Tibial artery (tissue), 4 donors: ENCODE measurements around the gene ENPP3.
"Not testable (repeated sequence)": the region's sequence is repeated elsewhere in the genome, so short reads cannot be mapped to it uniquely, and the experiment has no call there.

Experiments used
- DNase-seq, 2 donors: peaks; one replicate each; pipeline ENCODE4 v3.0.0-alpha.2; 2019
- H3K27ac ChIP-seq, 2 donors: fragments of 200-600 bp; sonication (generic) in 1 of 2; 1 replicate in 1 of 2; 2 replicates in 1 of 2; pipeline ENCODE4 v1.5.1; 2018 to 2019; ENCODE audit warnings: mild to moderate bottlenecking in 1 of 2
- H3K27me3 ChIP-seq, 2 donors: fragments of 200-600 bp; sonication (generic) in 1 of 2; one replicate each; pipeline versions ENCODE4 v1.5.1 to v1.6.0; 2016 to 2019
- H3K36me3 ChIP-seq, 3 donors: fragments of 200-600 bp; sonication (generic) in 2 of 3; one replicate each; pipeline ENCODE4 v1.5.1; 2016 to 2019; ENCODE audit warnings: mild to moderate bottlenecking in 2 of 3
- H3K4me1 ChIP-seq, 4 donors: fragments of 200-600 bp; sonication (generic) in 2 of 4; 1 replicate in 3 of 4; 2 replicates in 1 of 4; pipeline ENCODE4 v1.5.1; 2016 to 2019
- H3K4me3 ChIP-seq, 2 donors: fragments of 200-600 bp; sonication (generic) in 1 of 2; 1 replicate in 1 of 2; 2 replicates in 1 of 2; pipeline ENCODE4 v1.5.1; 2018 to 2019; ENCODE audit warnings: mild to moderate bottlenecking in 2 of 2
- H3K9me3 ChIP-seq, 3 donors: fragments of 200-600 bp; sonication (generic) in 1 of 3; one replicate each; pipeline ENCODE4 v1.5.1; 2016 to 2019
- intact Hi-C: fragments of 100-400 bp; cut with DNase I; formaldehyde crosslinking; loops from one replicate; pipeline ENCODE4 v1.15.0; 2023; ENCODE audit warnings: low total_unique reads
- TF ChIP-seq, protein P1 (sequence below), 2 experiments: fragments of 200-600 bp in 1 of 2; fragments of 450-650 bp in 1 of 2; IDR thresholded peaks; one replicate each; pipeline ENCODE4 v1.5.1; 2017 to 2019; ENCODE audit warnings: antibody characterized with exemption in 2 of 2, mild to moderate bottlenecking in 1 of 2, moderate library complexity in 1 of 2

Gene ENPP3

DNA sequence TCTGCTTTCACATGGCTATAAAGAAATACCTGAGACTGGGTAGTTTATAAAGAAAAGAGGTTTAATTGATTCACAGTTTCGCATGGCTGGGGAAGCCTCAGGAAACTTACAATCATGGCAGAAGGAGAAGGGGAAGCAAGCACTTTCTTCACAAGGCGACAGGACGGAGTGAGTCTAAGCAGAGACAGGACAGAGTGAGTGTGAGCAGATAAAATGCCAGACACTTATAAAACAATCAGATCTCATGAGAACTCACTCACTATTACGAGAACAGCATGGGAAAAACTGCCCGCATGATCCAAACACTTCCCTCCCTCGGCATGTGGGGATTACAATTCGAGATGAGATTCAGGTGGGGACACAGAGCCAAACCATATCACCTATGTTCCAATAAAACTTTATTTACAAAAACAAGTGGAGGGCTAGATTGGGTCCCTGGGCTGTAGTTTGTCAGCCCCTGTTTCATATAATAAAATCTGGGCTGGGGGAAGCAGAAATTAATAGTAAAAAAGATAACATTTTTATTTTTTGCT is 110.8 kb downstream of the ENPP3 start:
- no peaks in the 10 kb centered on the region for H3K27me3 ChIP-seq
- no peaks in the 10 kb centered on the region for H3K36me3 ChIP-seq
- no peaks in the 10 kb centered on the region for H3K4me1 ChIP-seq
- H3K9me3 ChIP-seq = no peaks in the 10 kb centered on the region
- TF ChIP-seq, protein P1, sequence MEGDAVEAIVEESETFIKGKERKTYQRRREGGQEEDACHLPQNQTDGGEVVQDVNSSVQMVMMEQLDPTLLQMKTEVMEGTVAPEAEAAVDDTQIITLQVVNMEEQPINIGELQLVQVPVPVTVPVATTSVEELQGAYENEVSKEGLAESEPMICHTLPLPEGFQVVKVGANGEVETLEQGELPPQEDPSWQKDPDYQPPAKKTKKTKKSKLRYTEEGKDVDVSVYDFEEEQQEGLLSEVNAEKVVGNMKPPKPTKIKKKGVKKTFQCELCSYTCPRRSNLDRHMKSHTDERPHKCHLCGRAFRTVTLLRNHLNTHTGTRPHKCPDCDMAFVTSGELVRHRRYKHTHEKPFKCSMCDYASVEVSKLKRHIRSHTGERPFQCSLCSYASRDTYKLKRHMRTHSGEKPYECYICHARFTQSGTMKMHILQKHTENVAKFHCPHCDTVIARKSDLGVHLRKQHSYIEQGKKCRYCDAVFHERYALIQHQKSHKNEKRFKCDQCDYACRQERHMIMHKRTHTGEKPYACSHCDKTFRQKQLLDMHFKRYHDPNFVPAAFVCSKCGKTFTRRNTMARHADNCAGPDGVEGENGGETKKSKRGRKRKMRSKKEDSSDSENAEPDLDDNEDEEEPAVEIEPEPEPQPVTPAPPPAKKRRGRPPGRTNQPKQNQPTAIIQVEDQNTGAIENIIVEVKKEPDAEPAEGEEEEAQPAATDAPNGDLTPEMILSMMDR (IDR thresholded peaks at IDR 0.05) = no peak
- intact Hi-C loops = no loop called here
- no peak overlapping the region for H3K27ac ChIP-seq
- no peak for DNase-seq
- H3K4me3 ChIP-seq = no peak overlapping the region

DNA sequence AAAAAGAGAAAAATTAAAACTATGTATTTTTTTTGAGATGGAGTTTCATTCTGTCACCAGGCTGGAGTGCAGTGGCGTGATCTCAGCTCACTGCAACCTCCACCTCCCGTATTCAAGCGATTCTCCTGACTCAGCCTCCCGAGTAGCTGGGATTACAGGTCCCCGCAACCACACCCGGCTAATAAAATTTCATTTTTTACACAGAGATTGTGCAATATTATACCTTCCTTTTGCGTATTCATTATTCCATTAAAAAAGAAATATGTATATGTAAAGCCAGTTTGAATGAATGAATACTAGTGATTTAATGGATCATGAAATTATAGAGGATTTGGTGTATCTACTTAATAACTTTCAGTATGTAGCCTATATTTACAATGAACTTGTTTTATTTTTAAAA is 111.9 kb downstream of the ENPP3 start:
- H3K36me3 ChIP-seq = no peaks in the 10 kb centered on the region
- no peaks in the 10 kb centered on the region for H3K4me1 ChIP-seq
- DNase-seq = no peak
- intact Hi-C loops = no loop called here
- TF ChIP-seq, protein P1 (IDR thresholded peaks at IDR 0.05) = no peak
- H3K27me3 ChIP-seq = no peaks in the 10 kb centered on the region
- no peak overlapping the region for H3K27ac ChIP-seq
- H3K4me3 ChIP-seq = no peak overlapping the region
- H3K9me3 ChIP-seq = no peaks in the 10 kb centered on the region

DNA sequence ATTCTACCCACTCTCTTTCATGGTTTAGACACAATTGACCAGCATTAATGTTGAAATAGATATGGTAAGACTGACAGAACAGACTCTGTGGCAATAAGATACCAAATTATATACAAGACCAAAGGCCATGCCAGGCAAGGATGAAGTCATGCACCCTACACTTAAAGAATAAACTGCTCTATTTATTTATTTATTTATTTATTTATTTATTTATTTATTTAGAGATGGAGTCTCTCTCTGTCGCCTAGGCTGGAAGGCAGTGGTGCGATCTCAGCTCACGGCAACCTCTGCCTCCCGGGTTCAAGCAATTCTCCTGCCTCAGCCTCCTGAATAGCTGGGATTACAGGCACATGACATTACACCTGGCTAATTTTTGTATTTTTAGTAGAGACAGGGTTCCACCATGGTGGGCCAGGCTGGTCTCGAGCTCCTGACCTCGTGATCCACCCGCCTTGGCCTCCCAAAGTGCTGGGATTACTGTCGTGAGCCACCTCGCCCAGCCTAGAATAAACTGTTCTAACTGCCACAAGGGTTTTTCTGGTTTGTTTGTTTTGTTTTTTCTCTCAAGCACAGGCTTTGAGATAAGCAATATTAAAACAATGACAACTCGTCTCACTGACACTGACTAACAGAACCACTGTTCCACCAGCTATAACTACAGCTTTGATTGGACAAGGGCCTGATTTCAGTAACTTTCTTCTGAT is 114.1 kb downstream of the ENPP3 start:
- H3K36me3 ChIP-seq, H3K4me3 ChIP-seq, H3K9me3 ChIP-seq, intact Hi-C loops, DNase-seq, H3K27me3 ChIP-seq, H3K4me1 ChIP-seq, H3K27ac ChIP-seq: not testable (repeated sequence)

DNA sequence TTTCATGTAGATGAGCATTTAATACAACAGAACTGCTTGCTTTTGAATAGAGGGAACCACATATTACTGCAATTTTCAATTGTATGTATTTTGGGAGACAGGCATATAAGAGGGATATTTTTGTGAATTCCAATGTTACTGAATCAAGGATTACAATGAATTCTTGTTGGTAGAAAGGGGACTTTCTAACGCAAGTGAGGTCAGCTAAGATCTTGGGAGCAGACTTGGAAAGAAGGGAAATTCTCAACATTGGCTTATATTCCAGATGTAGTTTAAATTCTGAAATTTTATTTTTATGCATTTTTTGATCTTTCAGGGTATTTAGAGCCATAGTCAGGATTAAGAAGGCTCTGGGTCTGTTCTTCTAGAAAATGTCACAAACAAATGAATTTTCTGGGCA is 117.0 kb downstream of the ENPP3 start:
- H3K9me3 ChIP-seq = no peaks in the 10 kb centered on the region
- intact Hi-C loops = no loop called here
- H3K36me3 ChIP-seq = no peaks in the 10 kb centered on the region
- no peak for DNase-seq
- TF ChIP-seq, protein P1 (IDR thresholded peaks at IDR 0.05) = no peak
- no peak overlapping the region for H3K27ac ChIP-seq
- no peak overlapping the region for H3K4me3 ChIP-seq
- H3K27me3 ChIP-seq = no peaks in the 10 kb centered on the region
- H3K4me1 ChIP-seq = peaks cover 0 to 8% (median 1%) of the 10 kb centered on the region in 4 donors

DNA sequence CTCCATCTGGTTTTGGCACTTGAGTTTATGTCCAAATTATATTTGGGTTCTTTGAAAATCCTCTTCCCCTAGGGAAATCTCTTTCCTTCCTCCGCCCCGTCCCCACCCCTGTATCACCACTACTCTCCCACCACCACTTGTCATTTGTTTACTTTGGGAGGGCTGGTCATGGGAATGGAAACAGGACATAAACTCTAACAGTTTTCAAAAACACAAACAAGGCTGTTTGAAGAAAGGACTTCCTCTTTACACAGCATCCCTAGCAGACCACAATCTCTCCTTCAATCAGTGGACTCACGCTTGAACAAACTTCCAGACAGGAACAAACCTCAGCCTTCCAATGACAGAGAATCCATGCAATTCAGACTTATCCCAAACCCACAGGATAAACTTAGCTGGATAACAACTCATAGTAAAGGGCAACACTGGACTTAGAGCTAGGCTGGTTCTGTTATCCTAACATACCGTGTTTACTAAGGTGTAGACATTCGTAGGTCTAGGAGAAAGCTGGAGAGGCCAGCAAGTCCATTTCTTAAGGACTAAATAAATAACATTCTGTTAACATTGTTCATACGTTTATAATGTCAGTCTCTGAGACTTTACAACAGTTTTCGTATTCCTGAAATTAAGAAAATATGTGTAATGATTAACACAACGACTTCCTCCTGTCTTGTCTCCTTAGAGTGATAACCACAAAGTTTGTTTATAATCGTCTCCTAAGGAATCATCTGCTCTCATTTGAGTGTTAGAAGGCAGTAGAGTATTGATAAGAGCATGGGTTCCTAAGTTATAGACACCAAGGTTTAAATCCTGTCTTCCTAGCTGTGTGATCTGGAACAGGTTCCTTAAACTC is 117.8 kb downstream of the ENPP3 start:
- no peak overlapping the region for H3K4me3 ChIP-seq
- H3K36me3 ChIP-seq = no peaks in the 10 kb centered on the region
- intact Hi-C loops = no loop called here
- TF ChIP-seq, protein P1 (IDR thresholded peaks at IDR 0.05) = no peak
- H3K9me3 ChIP-seq = no peaks in the 10 kb centered on the region
- DNase-seq = no peak
- no peaks in the 10 kb centered on the region for H3K27me3 ChIP-seq
- H3K4me1 ChIP-seq = peaks cover 0 to 13% (median 2%) of the 10 kb centered on the region in 4 donors
- H3K27ac ChIP-seq = no peak overlapping the region

DNA sequence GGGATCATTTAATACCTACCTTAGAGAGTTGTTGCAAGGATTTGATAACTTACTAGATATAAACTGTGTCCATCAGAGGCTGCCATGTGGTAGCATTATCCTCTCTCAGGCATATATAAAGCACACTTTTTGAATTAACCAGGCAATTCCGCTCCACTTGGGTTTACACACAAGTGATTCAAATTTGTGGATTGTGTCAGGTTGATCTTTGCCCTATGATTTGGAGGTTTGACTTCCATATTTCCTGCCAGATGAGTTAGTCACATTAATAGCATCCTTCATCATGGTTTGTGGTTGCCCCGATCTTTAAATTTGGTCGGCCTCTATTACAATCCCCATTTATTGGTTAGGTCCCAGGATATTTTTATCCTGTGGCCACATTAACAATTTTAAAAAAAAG is 118.5 kb downstream of the ENPP3 start:
- Histone ChIP-seq H3K4me1 (peaks cover 0 to 20% (median 3%) of the 10 kb centered on the region in 4 donors), H3K9me3 (no peaks in the 10 kb centered on the region), H3K36me3 (no peaks in the 10 kb centered on the region), H3K27me3 (no peaks in the 10 kb centered on the region), H3K4me3 (no peak overlapping the region), H3K27ac (no peak overlapping the region)
- intact Hi-C loops = no loop called here
- DNase-seq = no peak
- TF ChIP-seq, protein P1 (IDR thresholded peaks at IDR 0.05) = no peak
